ENCODE results near the gene KIF5C.

GRCh38 chr2:149075105-149075504 is 200.1 kb downstream of the KIF5C start:
- TF ChIP-seq, protein P1, sequence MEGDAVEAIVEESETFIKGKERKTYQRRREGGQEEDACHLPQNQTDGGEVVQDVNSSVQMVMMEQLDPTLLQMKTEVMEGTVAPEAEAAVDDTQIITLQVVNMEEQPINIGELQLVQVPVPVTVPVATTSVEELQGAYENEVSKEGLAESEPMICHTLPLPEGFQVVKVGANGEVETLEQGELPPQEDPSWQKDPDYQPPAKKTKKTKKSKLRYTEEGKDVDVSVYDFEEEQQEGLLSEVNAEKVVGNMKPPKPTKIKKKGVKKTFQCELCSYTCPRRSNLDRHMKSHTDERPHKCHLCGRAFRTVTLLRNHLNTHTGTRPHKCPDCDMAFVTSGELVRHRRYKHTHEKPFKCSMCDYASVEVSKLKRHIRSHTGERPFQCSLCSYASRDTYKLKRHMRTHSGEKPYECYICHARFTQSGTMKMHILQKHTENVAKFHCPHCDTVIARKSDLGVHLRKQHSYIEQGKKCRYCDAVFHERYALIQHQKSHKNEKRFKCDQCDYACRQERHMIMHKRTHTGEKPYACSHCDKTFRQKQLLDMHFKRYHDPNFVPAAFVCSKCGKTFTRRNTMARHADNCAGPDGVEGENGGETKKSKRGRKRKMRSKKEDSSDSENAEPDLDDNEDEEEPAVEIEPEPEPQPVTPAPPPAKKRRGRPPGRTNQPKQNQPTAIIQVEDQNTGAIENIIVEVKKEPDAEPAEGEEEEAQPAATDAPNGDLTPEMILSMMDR (IDR thresholded peaks at IDR 0.05; ENCODE audit: insufficient read depth, low read length): no peak
- TF ChIP-seq SPI1 (IDR thresholded peaks at IDR 0.05; ENCODE audit: borderline replicate concordance, low read depth) (no peak), POLR2AphosphoS5 (IDR thresholded peaks at IDR 0.05; ENCODE audit: low read depth) (no peak), REST (IDR thresholded peaks at IDR 0.05; ENCODE audit: insufficient replicate concordance, low read depth) (no peak)
